DMS 273 (cell line): ENCODE results near the gene CPNE9.
"Not testable (repeated sequence)": the region's sequence is repeated elsewhere in the genome, so short reads cannot be mapped to it uniquely, and the experiment has no call there.

Experiments used
- DNase-seq: peaks from one replicate; lab custom pipeline; 2025; ENCODE audit not compliant: unreplicated experiment; lab: John Stamatoyannopoulos, UW

Gene CPNE9

GRCh38 chr3:9745521-9745920 is 41.9 kb downstream of the CPNE9 start:
- DNase-seq: no peak

- DNase-seq: peak; percentile 75
Measured at GRCh38 chr3:9746330-9746729, 42.7 kb downstream of the CPNE9 start.

GRCh38 chr3:9747267-9747666 is 43.6 kb downstream of the CPNE9 start:
- DNase-seq: no peak

GRCh38 chr3:9748031-9748430 is 44.4 kb downstream of the CPNE9 start:
- no peak for DNase-seq

GRCh38 chr3:9749296-9749644 is 45.6 kb downstream of the CPNE9 start:
- DNase-seq: peak; percentile 83

- DNase-seq: peak; percentile 98
Measured at GRCh38 chr3:9749645-9750555, 46.3 kb downstream of the CPNE9 start, which contains the start of gene OGG1. Gene OGG1, plus strand, starts transcription at chr3:9749952. Its CDS starts 335 bp downstream, at chr3:9750287.

GRCh38 chr3:9750556-9751411 is 47.2 kb downstream of the CPNE9 start:
- peak; percentile 17 for DNase-seq

- DNase-seq: no peak
Measured at GRCh38 chr3:9754678-9755077, 51.0 kb downstream of the CPNE9 start.

- no peak for DNase-seq
Measured at GRCh38 chr3:9757427-9757826, 53.8 kb downstream of the CPNE9 start.

- DNase-seq: no peak
Measured at GRCh38 chr3:9760779-9761505, 57.3 kb downstream of the CPNE9 start.

- no peak for DNase-seq
Measured at GRCh38 chr3:9761919-9762318, 58.3 kb downstream of the CPNE9 start.

- DNase-seq: no peak
Measured at GRCh38 chr3:9762871-9763270, 59.2 kb downstream of the CPNE9 start.

- DNase-seq: no peak
Measured at GRCh38 chr3:9765865-9766264, 62.2 kb downstream of the CPNE9 start.

GRCh38 chr3:9767418-9767817 is 63.8 kb downstream of the CPNE9 start:
- DNase-seq: no peak

GRCh38 chr3:9768141-9768775 is 64.6 kb downstream of the CPNE9 start:
- DNase-seq: no peak

GRCh38 chr3:9769012-9769411 is 65.4 kb downstream of the CPNE9 start:
- DNase-seq: no peak

GRCh38 chr3:9769426-9770275 is 66.0 kb downstream of the CPNE9 start, which contains the start of gene CAMK1:
Gene CAMK1, minus strand, starts transcription at chr3:9769947. Its CDS starts 2,198 bp downstream, at chr3:9767749.
- peak; percentile 80 for DNase-seq

- DNase-seq: peak; percentile 49
Measured at GRCh38 chr3:9770276-9770812, 66.7 kb downstream of the CPNE9 start.

- DNase-seq: not testable (repeated sequence)
Measured at GRCh38 chr3:9771007-9771406, 67.4 kb downstream of the CPNE9 start.
